Measurements from ENCODE around the gene HSPD1.
"Not testable (repeated sequence)": the region's sequence is repeated elsewhere in the genome, so short reads cannot be mapped to it uniquely, and the experiment has no call there.

HSPD1 gene

GRCh38 chr2:197496695-197497094 is 2.9 kb downstream of the HSPD1 start:
- no peak for DNase-seq (ENCODE audit: low spot score)

GRCh38 chr2:197495433-197496134 is 4.1 kb downstream of the HSPD1 start:
- DNase-seq (ENCODE audit: low spot score): no peak

- no peak for DNase-seq (ENCODE audit: low spot score)
Measured at GRCh38 chr2:197487385-197487784, 12.3 kb downstream of the HSPD1 start.

GRCh38 chr2:197486175-197486574 is 13.5 kb downstream of the HSPD1 start:
- no peak for DNase-seq (ENCODE audit: low spot score)

- not testable (repeated sequence) for DNase-seq (ENCODE audit: low spot score)
Measured at GRCh38 chr2:197484248-197484647, 15.4 kb downstream of the HSPD1 start.

GRCh38 chr2:197480165-197481036 is 19.2 kb downstream of the HSPD1 start:
- no peak for DNase-seq (ENCODE audit: low spot score)

- no peak for DNase-seq (ENCODE audit: low spot score)
Measured at GRCh38 chr2:197477797-197478196, 21.8 kb downstream of the HSPD1 start.

GRCh38 chr2:197472166-197472565 is 27.5 kb downstream of the HSPD1 start:
- no peak for DNase-seq (ENCODE audit: low spot score)

GRCh38 chr2:197464175-197464574 is 35.5 kb downstream of the HSPD1 start:
- DNase-seq (ENCODE audit: low spot score): no peak

GRCh38 chr2:197461057-197461456 is 38.6 kb downstream of the HSPD1 start:
- DNase-seq (ENCODE audit: low spot score): no peak

GRCh38 chr2:197460649-197461048 is 39.0 kb downstream of the HSPD1 start:
- no peak for DNase-seq (ENCODE audit: low spot score)

GRCh38 chr2:197455428-197455827 is 44.2 kb downstream of the HSPD1 start:
- DNase-seq (ENCODE audit: low spot score): no peak

- DNase-seq (ENCODE audit: low spot score): no peak
Measured at GRCh38 chr2:197454923-197455322, 44.7 kb downstream of the HSPD1 start.

GRCh38 chr2:197453914-197454398 is 45.7 kb downstream of the HSPD1 start:
- DNase-seq (ENCODE audit: low spot score): no peak

GRCh38 chr2:197453123-197453913 is 46.3 kb downstream of the HSPD1 start, which contains the start of gene COQ10B:
Gene COQ10B (plus strand): TSS chr2:197453552. CDS start chr2:197453561, 9 bp downstream.
- DNase-seq (ENCODE audit: low spot score): peak; percentile 100

- no peak for DNase-seq (ENCODE audit: low spot score)
Measured at GRCh38 chr2:197452754-197453122, 46.9 kb downstream of the HSPD1 start.

GRCh38 chr2:197450935-197451358 is 48.7 kb downstream of the HSPD1 start:
- not testable (repeated sequence) for DNase-seq (ENCODE audit: low spot score)

- no peak for DNase-seq (ENCODE audit: low spot score)
Measured at GRCh38 chr2:197450465-197450864, 49.2 kb downstream of the HSPD1 start.

- DNase-seq (ENCODE audit: low spot score): no peak
Measured at GRCh38 chr2:197446844-197447243, 52.8 kb downstream of the HSPD1 start.

GRCh38 chr2:197445746-197446145 is 53.9 kb downstream of the HSPD1 start:
- no peak for DNase-seq (ENCODE audit: low spot score)

- no peak for DNase-seq (ENCODE audit: low spot score)
Measured at GRCh38 chr2:197442857-197443256, 56.8 kb downstream of the HSPD1 start.

- no peak for DNase-seq (ENCODE audit: low spot score)
Measured at GRCh38 chr2:197437380-197437779, 62.3 kb downstream of the HSPD1 start.
